HEK293 (cell line): ENCODE data around the gene STAMBP.

Experiments used
- KLF16 ChIP-seq: fragments of 450-650 bp; formaldehyde crosslinking; IDR thresholded peaks from 2 replicates; pipeline ENCODE4 v1.5.1; 2017; ENCODE audit warnings: missing biosample characterization, missing genetic modification characterization
- YY1 ChIP-seq: fragments of 450-650 bp; formaldehyde crosslinking; IDR thresholded peaks from 2 replicates; pipeline ENCODE4 v1.5.1; 2018; ENCODE audit warnings: missing biosample characterization, missing genetic modification characterization
- ZNF140 ChIP-seq: fragments of 450-650 bp; formaldehyde crosslinking; IDR thresholded peaks from 2 replicates; pipeline ENCODE4 v1.5.1; 2016; ENCODE audit warnings: missing biosample characterization, missing genetic modification characterization
- ZNF2 ChIP-seq: fragments of 450-650 bp; formaldehyde crosslinking; IDR thresholded peaks from 2 replicates; pipeline ENCODE4 v1.5.1; 2016; ENCODE audit warnings: missing biosample characterization, missing genetic modification characterization
- ZNF335 ChIP-seq: fragments of 450-650 bp; formaldehyde crosslinking; conservative IDR thresholded peaks from 2 replicates; pipeline ENCODE4 v1.5.1; 2016; ENCODE audit warnings: missing biosample characterization, missing genetic modification characterization
- ZNF555 ChIP-seq: fragments of 450-650 bp; formaldehyde crosslinking; conservative IDR thresholded peaks from 2 replicates; pipeline ENCODE4 v1.5.1; 2017; ENCODE audit warnings: missing biosample characterization, mild to moderate bottlenecking, missing genetic modification characterization, inconsistent platforms
- ZNF670 ChIP-seq: fragments of 450-650 bp; formaldehyde crosslinking; IDR thresholded peaks from 2 replicates; pipeline ENCODE4 v1.5.1; 2016; ENCODE audit warnings: missing biosample characterization, missing genetic modification characterization, low read depth
- ZNF785 ChIP-seq: fragments of 450-650 bp; formaldehyde crosslinking; IDR thresholded peaks from 2 replicates; pipeline ENCODE4 v1.5.1; 2016; ENCODE audit warnings: missing biosample characterization, missing genetic modification characterization
- ZSCAN30 ChIP-seq: fragments of 450-650 bp; IDR thresholded peaks from 2 replicates; pipeline ENCODE4 v1.5.1; 2018; ENCODE audit warnings: missing biosample characterization, mild to moderate bottlenecking, missing genetic modification characterization, moderate library complexity
- TF ChIP-seq, protein P1 (sequence below): fragments of 450-650 bp; formaldehyde crosslinking; IDR thresholded peaks from 2 replicates; pipeline ENCODE4 v1.5.1; 2016; ENCODE audit warnings: missing biosample characterization, missing genetic modification characterization
- TF ChIP-seq, protein P2 (sequence below): fragments of 450-650 bp; formaldehyde crosslinking; IDR thresholded peaks from 2 replicates; pipeline ENCODE4 v1.5.1; 2016; ENCODE audit warnings: missing biosample characterization, missing genetic modification characterization, borderline replicate concordance
- TF ChIP-seq, protein P3 (sequence below): fragments of 450-650 bp; formaldehyde crosslinking; conservative IDR thresholded peaks from 2 replicates; pipeline ENCODE4 v1.5.1; 2016; ENCODE audit warnings: low read depth, missing biosample characterization, missing genetic modification characterization

DNA sequence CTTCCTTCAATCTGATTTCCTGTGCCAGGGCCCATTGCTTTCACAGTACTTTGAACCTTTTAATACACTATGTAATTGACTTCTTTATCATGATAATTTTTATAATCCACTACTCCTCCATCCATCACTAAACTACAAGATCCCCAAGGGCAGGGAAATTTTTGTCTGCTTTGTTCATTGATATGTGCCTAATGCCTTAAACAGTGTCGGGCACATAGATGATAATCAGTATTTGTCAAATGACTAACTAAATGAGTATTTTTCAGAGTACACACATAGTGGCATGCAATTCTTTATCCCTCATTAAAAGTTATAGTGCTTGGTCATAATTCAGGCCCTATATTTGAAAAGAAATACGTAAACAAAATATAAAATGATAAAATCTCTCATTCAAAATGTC, 5.3 kb upstream of the STAMBP start:
- TF ChIP-seq, protein P1, sequence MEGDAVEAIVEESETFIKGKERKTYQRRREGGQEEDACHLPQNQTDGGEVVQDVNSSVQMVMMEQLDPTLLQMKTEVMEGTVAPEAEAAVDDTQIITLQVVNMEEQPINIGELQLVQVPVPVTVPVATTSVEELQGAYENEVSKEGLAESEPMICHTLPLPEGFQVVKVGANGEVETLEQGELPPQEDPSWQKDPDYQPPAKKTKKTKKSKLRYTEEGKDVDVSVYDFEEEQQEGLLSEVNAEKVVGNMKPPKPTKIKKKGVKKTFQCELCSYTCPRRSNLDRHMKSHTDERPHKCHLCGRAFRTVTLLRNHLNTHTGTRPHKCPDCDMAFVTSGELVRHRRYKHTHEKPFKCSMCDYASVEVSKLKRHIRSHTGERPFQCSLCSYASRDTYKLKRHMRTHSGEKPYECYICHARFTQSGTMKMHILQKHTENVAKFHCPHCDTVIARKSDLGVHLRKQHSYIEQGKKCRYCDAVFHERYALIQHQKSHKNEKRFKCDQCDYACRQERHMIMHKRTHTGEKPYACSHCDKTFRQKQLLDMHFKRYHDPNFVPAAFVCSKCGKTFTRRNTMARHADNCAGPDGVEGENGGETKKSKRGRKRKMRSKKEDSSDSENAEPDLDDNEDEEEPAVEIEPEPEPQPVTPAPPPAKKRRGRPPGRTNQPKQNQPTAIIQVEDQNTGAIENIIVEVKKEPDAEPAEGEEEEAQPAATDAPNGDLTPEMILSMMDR = no peak
- no peak for TF ChIP-seq KLF16
- no peak for TF ChIP-seq ZNF335 (tag by site-specific recombination)
- TF ChIP-seq, protein P2, sequence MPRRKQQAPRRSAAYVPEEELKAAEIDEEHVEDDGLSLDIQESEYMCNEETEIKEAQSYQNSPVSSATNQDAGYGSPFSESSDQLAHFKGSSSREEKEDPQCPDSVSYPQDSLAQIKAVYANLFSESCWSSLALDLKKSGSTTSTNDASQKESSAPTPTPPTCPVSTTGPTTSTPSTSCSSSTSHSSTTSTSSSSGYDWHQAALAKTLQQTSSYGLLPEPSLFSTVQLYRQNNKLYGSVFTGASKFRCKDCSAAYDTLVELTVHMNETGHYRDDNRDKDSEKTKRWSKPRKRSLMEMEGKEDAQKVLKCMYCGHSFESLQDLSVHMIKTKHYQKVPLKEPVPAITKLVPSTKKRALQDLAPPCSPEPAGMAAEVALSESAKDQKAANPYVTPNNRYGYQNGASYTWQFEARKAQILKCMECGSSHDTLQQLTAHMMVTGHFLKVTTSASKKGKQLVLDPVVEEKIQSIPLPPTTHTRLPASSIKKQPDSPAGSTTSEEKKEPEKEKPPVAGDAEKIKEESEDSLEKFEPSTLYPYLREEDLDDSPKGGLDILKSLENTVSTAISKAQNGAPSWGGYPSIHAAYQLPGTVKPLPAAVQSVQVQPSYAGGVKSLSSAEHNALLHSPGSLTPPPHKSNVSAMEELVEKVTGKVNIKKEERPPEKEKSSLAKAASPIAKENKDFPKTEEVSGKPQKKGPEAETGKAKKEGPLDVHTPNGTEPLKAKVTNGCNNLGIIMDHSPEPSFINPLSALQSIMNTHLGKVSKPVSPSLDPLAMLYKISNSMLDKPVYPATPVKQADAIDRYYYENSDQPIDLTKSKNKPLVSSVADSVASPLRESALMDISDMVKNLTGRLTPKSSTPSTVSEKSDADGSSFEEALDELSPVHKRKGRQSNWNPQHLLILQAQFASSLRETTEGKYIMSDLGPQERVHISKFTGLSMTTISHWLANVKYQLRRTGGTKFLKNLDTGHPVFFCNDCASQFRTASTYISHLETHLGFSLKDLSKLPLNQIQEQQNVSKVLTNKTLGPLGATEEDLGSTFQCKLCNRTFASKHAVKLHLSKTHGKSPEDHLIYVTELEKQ = no peak
- no peak for TF ChIP-seq ZNF785 (tag by site-specific recombination)
- TF ChIP-seq ZNF140 (tag by site-specific recombination) = no peak
- TF ChIP-seq, protein P3, sequence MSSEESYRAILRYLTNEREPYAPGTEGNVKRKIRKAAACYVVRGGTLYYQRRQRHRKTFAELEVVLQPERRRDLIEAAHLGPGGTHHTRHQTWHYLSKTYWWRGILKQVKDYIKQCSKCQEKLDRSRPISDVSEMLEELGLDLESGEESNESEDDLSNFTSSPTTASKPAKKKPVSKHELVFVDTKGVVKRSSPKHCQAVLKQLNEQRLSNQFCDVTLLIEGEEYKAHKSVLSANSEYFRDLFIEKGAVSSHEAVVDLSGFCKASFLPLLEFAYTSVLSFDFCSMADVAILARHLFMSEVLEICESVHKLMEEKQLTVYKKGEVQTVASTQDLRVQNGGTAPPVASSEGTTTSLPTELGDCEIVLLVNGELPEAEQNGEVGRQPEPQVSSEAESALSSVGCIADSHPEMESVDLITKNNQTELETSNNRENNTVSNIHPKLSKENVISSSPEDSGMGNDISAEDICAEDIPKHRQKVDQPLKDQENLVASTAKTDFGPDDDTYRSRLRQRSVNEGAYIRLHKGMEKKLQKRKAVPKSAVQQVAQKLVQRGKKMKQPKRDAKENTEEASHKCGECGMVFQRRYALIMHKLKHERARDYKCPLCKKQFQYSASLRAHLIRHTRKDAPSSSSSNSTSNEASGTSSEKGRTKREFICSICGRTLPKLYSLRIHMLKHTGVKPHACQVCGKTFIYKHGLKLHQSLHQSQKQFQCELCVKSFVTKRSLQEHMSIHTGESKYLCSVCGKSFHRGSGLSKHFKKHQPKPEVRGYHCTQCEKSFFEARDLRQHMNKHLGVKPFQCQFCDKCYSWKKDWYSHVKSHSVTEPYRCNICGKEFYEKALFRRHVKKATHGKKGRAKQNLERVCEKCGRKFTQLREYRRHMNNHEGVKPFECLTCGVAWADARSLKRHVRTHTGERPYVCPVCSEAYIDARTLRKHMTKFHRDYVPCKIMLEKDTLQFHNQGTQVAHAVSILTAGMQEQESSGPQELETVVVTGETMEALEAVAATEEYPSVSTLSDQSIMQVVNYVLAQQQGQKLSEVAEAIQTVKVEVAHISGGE (tag by site-specific recombination) = no peak
- no peak for TF ChIP-seq ZNF555 (tag by site-specific recombination)
- no peak for TF ChIP-seq ZNF670 (tag by site-specific recombination)
- no peak for TF ChIP-seq ZNF2
- no peak for TF ChIP-seq YY1 (tag by site-specific recombination)
- no peak for TF ChIP-seq ZSCAN30 (tag by site-specific recombination)
